ENCODE results near the gene LMAN2. TPM values are rescaled to one million over a fixed set of nuclear protein-coding genes. Genes with fewer than 3 reads are reported as not detected.

Gene LMAN2
- total RNA-seq, 1 donor from 2014 or later: 88.0 TPM

DNA sequence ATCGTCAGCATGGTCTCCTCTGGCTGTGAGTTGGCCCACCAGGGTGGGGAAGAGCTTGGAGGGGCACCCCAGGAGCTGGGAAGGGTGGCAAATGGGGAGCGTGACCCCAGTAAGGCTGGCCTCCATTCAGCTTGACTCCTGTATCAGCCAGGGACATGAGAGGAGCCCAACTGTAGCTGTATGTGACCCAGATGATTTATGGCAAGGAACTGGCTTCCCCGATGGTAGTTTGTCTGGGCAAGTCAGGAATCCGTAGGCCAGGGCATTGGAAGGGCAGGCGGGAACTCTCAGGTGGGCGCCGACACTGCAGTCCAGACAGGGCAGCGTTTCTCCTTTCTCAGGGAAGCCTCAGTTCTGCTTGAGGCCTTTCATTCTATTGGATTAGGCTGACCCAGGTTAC lies 35.1 kb upstream of the LMAN2 start:
- H3K27me3 Mint-ChIP-seq: peaks cover 13% of the 10 kb centered on the region
- peaks cover 28% of the 10 kb centered on the region for H3K4me1 Mint-ChIP-seq
- TF ChIP-seq, protein P1, sequence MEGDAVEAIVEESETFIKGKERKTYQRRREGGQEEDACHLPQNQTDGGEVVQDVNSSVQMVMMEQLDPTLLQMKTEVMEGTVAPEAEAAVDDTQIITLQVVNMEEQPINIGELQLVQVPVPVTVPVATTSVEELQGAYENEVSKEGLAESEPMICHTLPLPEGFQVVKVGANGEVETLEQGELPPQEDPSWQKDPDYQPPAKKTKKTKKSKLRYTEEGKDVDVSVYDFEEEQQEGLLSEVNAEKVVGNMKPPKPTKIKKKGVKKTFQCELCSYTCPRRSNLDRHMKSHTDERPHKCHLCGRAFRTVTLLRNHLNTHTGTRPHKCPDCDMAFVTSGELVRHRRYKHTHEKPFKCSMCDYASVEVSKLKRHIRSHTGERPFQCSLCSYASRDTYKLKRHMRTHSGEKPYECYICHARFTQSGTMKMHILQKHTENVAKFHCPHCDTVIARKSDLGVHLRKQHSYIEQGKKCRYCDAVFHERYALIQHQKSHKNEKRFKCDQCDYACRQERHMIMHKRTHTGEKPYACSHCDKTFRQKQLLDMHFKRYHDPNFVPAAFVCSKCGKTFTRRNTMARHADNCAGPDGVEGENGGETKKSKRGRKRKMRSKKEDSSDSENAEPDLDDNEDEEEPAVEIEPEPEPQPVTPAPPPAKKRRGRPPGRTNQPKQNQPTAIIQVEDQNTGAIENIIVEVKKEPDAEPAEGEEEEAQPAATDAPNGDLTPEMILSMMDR (IDR thresholded peaks at IDR 0.05): no peak
- ChIA-PET POLR2A (interaction anchor here (0.6 to 0.7 kb wide), 2 partner anchors 40 to 74 kb away, joined by 3 to 6 read pairs; no protein-coding TSS in a partner anchor), CTCF (interaction anchor here (5.6 kb wide), 1 partner anchor 18 kb away, joined by 85 read pairs; the partner anchor contains the start of gene PFN3)
- no peaks in the 10 kb centered on the region for H3K36me3 Mint-ChIP-seq (ENCODE audit: low read depth)
- ATAC-seq (ENCODE audit: low read depth) (no peak), DNase-seq (no peak)
- H3K4me3 Mint-ChIP-seq: no peak overlapping the region
- intact Hi-C loops (cut with micrococcal nuclease): no loop called here
- H3K27ac Mint-ChIP-seq: no peak overlapping the region
- no peaks in the 10 kb centered on the region for H3K9me3 Mint-ChIP-seq

DNA sequence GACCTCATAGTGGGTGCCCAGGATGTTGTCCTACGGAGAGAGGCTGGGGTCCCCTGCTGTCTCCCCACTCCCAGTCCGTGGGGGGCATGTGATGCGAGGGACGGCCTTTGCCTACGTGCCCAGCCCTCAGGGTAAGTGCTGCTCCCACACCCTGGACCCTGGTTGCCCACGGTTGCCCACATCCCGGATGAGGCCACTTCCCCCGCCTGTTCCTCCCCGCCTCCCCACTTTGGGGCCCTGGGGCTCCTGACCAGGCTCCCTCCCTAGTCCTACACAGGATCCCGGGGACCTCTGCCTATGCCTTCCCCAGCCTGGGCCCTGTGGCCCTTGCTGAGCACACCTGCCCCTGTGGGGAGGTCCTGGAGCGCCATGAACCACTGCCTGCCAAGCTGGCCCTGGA lies 34.3 kb upstream of the LMAN2 start:
- TF ChIP-seq, protein P1 (IDR thresholded peaks at IDR 0.05): no peak
- Mint-ChIP-seq H3K36me3 (ENCODE audit: low read depth) (no peaks in the 10 kb centered on the region), H3K27me3 (peaks cover 13% of the 10 kb centered on the region), H3K4me1 (peaks cover 28% of the 10 kb centered on the region), H3K9me3 (no peaks in the 10 kb centered on the region), H3K27ac (no peak overlapping the region), H3K4me3 (no peak overlapping the region)
- ChIA-PET CTCF (no interaction called here), POLR2A (no interaction called here)
- intact Hi-C loops (cut with micrococcal nuclease): no loop called here
- ATAC-seq (ENCODE audit: low read depth): no peak
- no peak for DNase-seq

DNA sequence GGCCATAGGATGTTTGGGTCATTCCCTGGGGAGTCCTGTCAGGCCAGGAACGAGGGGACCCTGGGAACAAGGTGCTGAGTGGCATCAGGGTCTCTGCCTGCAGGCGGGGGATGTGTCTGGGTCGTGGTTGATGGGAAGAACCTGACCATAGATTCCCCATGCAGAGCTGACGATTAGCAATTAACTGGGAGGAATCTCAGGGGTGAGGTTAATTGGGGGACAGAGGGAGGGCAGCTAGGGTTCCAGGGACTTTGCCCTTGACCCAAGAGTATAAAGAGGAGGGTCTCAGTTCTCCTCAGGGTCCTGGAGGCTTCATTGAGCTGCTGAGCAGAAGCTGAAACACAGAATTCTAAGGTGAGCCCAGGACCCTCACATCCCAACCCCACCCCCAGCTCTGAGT lies 32.7 kb upstream of the LMAN2 start, which contains the start of gene SLC34A1:
Gene SLC34A1, plus strand, starts transcription at position 301 of the 400 bp plus-strand sequence. CDS start 1,308 bp downstream, outside the sequence.
- no peaks in the 10 kb centered on the region for H3K36me3 Mint-ChIP-seq (ENCODE audit: low read depth)
- ChIA-PET CTCF (no interaction called here), POLR2A (no interaction called here)
- H3K9me3 Mint-ChIP-seq: no peaks in the 10 kb centered on the region
- H3K4me1 Mint-ChIP-seq: peaks cover 13% of the 10 kb centered on the region
- DNase-seq (no peak), ATAC-seq (ENCODE audit: low read depth) (no peak)
- peaks cover 11% of the 10 kb centered on the region for H3K27me3 Mint-ChIP-seq
- no peak within 1 kb of the TSS for H3K4me3 Mint-ChIP-seq
- peak within 1 kb of the TSS; percentile 46 for H3K27ac Mint-ChIP-seq
- TF ChIP-seq, protein P1 (IDR thresholded peaks at IDR 0.05): no peak
- intact Hi-C loops (cut with micrococcal nuclease): no loop called here

DNA sequence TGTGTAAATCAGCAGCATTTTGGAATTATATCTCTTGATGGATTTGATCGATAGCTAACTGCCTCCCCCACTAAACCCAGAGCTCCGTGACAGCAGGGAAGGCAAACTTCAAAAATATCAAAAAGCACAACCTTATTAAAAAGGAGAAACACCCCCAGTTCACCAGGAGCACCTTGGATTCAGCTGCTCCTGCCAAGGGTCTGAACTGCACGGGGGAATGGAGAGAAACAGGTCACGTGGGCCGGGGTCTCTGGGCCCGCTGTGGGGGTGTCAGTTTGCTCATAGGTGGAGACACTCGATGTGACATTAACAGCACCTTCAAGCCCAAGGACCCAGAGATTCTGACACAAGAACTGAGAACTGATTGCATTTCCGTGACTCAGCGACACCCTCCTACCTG lies 31.7 kb upstream of the LMAN2 start:
- no peak overlapping the region for H3K4me3 Mint-ChIP-seq
- ChIA-PET CTCF (interaction anchor here (0.8 to 0.9 kb wide), 2 partner anchors 58 to 65 kb away, joined by 3 read pairs; no protein-coding TSS in a partner anchor), POLR2A (interaction anchor here (0.6 kb wide), 1 partner anchor 12 kb away, joined by 5 read pairs; no protein-coding TSS in a partner anchor)
- ATAC-seq (ENCODE audit: low read depth): no peak
- no peak overlapping the region for H3K27ac Mint-ChIP-seq
- peaks cover 3% of the 10 kb centered on the region for H3K4me1 Mint-ChIP-seq
- H3K36me3 Mint-ChIP-seq (ENCODE audit: low read depth): no peaks in the 10 kb centered on the region
- TF ChIP-seq, protein P1 (IDR thresholded peaks at IDR 0.05): no peak
- intact Hi-C loops (cut with micrococcal nuclease): loop anchor here (2.0 kb wide), 1 partner anchor 64 kb away; no protein-coding TSS in a partner anchor
- no peak for DNase-seq
- peaks cover 11% of the 10 kb centered on the region for H3K27me3 Mint-ChIP-seq
- H3K9me3 Mint-ChIP-seq: no peaks in the 10 kb centered on the region

DNA sequence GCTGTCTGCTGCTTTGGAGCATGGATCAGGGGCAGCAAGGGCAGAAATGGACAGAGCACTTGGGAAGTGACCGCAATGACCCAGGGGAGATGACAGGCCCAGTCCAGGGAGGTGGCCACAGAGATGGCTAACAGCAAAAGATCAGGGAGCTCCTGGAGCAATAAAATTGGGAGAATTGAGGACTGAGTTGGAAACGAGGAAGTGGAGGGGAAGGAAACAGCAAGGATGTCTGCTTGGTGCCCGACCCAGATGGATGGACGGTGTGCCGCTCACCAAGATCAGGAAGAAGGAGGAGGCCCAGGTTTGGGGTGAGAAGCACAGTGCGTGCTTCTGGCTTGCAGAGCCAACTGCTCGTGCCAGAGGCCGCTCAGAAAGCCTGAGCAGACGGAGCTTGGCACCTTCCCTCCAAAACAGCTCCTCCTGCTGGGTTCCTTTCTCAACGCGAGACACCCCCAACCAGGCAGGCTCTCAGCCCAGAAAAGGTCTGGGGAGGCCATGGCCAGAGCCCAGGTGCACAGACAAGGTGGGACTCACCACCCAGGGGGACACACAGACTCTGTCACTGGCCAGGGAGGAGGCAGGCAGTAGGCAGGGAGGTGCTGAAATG lies 31.1 kb upstream of the LMAN2 start:
- TF ChIP-seq, protein P1 (IDR thresholded peaks at IDR 0.05): no peak
- Mint-ChIP-seq H3K27me3 (peaks cover 11% of the 10 kb centered on the region), H3K36me3 (ENCODE audit: low read depth) (no peaks in the 10 kb centered on the region), H3K27ac (no peak overlapping the region), H3K9me3 (no peaks in the 10 kb centered on the region), H3K4me3 (no peak overlapping the region), H3K4me1 (peaks cover 3% of the 10 kb centered on the region)
- intact Hi-C loops (cut with micrococcal nuclease): loop anchor here (2.0 kb wide), 1 partner anchor 64 kb away; no protein-coding TSS in a partner anchor
- POLR2A ChIA-PET: interaction anchor here (0.6 kb wide), 1 partner anchor 12 kb away, joined by 5 read pairs; no protein-coding TSS in a partner anchor
- CTCF ChIA-PET: interaction anchor here (0.8 to 0.9 kb wide), 2 partner anchors 57 to 64 kb away, joined by 3 read pairs; no protein-coding TSS in a partner anchor
- no peak for DNase-seq
- ATAC-seq (ENCODE audit: low read depth): no peak
